ENCODE measurements around the gene RPTN. TPM values are rescaled to one million over a fixed set of nuclear protein-coding genes. Genes with fewer than 3 reads are reported as not detected.

RPTN gene
- total and polyA plus RNA-seq, 2 of the 4 experiments (the other 2 are of a cell fraction) = not detected

DNA sequence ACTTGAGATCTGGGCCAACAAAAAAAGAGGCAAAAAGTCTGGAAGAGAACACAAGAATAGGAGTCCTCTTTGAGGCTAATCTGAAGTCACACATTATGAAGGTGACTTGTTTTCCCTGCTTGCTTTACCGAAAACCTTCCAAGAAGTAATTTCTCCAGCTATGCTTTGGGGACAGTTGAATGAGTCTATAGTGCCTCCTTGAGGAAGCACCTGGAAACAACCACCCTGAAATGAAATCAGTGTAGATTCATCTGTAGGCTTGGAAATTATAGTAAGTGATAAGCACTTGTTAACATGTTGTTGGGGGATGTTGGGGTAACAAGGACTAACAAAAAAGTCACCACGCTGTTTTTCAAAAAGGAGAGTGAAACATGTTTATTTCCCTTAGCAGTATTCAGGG lies 23.4 kb upstream of the RPTN start:
- Histone ChIP-seq H3K36me3 (ENCODE audit: control insufficient read depth, insufficient read depth, low read length) (no peaks in the 10 kb centered on the region), H2BK15ac (ENCODE audit: low read depth, low read length) (no peak overlapping the region), H3K18ac (ENCODE audit: low read depth, low read length) (no peak overlapping the region), H3K79me1 (ENCODE audit: low read depth in 1 of 2, low read length in 2 of 2) (no peaks in the 10 kb centered on the region), H4K8ac (ENCODE audit: low read depth in 2 of 2, low read length in 2 of 2) (no peak overlapping the region), H2AK9ac (replicated peaks; ENCODE audit: low read depth, low read length, poor library complexity) (no peak overlapping the region), H3K4me1 (ENCODE audit: control insufficient read depth, insufficient read depth, low read length) (no peaks in the 10 kb centered on the region), H2BK5ac (ENCODE audit: low read depth, low read length, poor library complexity, severe bottlenecking) (no peak overlapping the region), H3K4ac (ENCODE audit: low read depth, low read length) (no peak overlapping the region), H3K27me3 (ENCODE audit: control insufficient read depth, insufficient read depth, low read length) (no peaks in the 10 kb centered on the region), H3K56ac (ENCODE audit: extremely low read depth, insufficient read depth, low read length) (no peak overlapping the region), H3K4me3 (ENCODE audit: insufficient read depth, low read depth, low read length) (no peak overlapping the region), H4K5ac (ENCODE audit: low read depth, low read length) (no peak overlapping the region), H3K27ac (ENCODE audit: insufficient read depth, low read length) (no peak overlapping the region), H3K4me2 (ENCODE audit: low read depth, low read length) (no peak overlapping the region), H2AFZ (replicated peaks; ENCODE audit: low read length, poor library complexity) (no peak overlapping the region), H3K9me1 (ENCODE audit: insufficient read depth, low read length) (no peaks in the 10 kb centered on the region), H3K14ac (replicated peaks; ENCODE audit: low read depth, low read length) (no peak overlapping the region), H2AK5ac (ENCODE audit: low read depth, low read length) (no peak overlapping the region), H2BK120ac (ENCODE audit: low read depth, low read length) (no peak overlapping the region), H3K23ac (ENCODE audit: low read depth, low read length) (no peak overlapping the region), H4K20me1 (ENCODE audit: insufficient read depth, low read length) (no peaks in the 10 kb centered on the region), H2BK20ac (ENCODE audit: low read depth, low read length) (no peak overlapping the region), H4K91ac (ENCODE audit: insufficient read depth, low read depth, low read length) (no peak overlapping the region), H3K9me3 (ENCODE audit: control insufficient read depth, insufficient read depth, low read length) (no peaks in the 10 kb centered on the region), H3K9ac (ENCODE audit: low read depth, low read length) (no peak overlapping the region)
- POLR2A ChIA-PET (ENCODE audit: unreplicated experiment) = no interaction called here
- dilution Hi-C loops (cut with HindIII; ENCODE audit: low sequenced_read_pairs, unreplicated experiment) (no loop called here), in situ Hi-C loops (cut with MboI; ENCODE audit: low sequenced_read_pairs) (loop anchor here (5.0 kb wide), 1 partner anchor 120 kb away; no protein-coding TSS in a partner anchor), intact Hi-C loops (cut with micrococcal nuclease) (loop anchor here (10.0 kb wide), 1 partner anchor 248 kb away; no protein-coding TSS in a partner anchor)
- no TSS peak for BruUV-seq (replicated peaks)
- peak; percentile 11; the same call in 1 of the 2 replicates for TF ChIP-seq SMC3 (IDR thresholded peaks at IDR 0.05; ENCODE audit: low read depth, low read length)
- TF ChIP-seq RAD21 (IDR thresholded peaks at IDR 0.05; ENCODE audit: low read length) = peak; percentile 32; the same call in 1 of the 2 replicates
- no peak for TF ChIP-seq RCOR1 (IDR thresholded peaks at IDR 0.05; ENCODE audit: insufficient replicate concordance, low read length)
- TF ChIP-seq, protein P1, sequence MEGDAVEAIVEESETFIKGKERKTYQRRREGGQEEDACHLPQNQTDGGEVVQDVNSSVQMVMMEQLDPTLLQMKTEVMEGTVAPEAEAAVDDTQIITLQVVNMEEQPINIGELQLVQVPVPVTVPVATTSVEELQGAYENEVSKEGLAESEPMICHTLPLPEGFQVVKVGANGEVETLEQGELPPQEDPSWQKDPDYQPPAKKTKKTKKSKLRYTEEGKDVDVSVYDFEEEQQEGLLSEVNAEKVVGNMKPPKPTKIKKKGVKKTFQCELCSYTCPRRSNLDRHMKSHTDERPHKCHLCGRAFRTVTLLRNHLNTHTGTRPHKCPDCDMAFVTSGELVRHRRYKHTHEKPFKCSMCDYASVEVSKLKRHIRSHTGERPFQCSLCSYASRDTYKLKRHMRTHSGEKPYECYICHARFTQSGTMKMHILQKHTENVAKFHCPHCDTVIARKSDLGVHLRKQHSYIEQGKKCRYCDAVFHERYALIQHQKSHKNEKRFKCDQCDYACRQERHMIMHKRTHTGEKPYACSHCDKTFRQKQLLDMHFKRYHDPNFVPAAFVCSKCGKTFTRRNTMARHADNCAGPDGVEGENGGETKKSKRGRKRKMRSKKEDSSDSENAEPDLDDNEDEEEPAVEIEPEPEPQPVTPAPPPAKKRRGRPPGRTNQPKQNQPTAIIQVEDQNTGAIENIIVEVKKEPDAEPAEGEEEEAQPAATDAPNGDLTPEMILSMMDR (conservative IDR thresholded peaks at IDR 0.05; ENCODE audit: low read depth, low read length) = peak; percentile 32
- CTCF ChIA-PET = no interaction called here
- WGBS, 2 experiments (ENCODE audit: extremely low coverage in 2 of 2, insufficient read length in 1 of 2) = no CpG with 5 or more reads among the region's 2 CpGs
- no peak for ATAC-seq (ENCODE audit: low read depth)
- no peak for DNase-seq

Data from IMR-90 (cell line).